Measurements from ENCODE around the gene PARP3. TPM values are rescaled to one million over a fixed set of nuclear protein-coding genes. Genes with fewer than 3 reads are reported as not detected.

The PARP3 gene
- total and polyA plus RNA-seq, 2 of the 8 experiments (the other 6 are each of a cell fraction or from before 2014, with no cell fraction given) = 1.3 to 1.6 TPM

DNA sequence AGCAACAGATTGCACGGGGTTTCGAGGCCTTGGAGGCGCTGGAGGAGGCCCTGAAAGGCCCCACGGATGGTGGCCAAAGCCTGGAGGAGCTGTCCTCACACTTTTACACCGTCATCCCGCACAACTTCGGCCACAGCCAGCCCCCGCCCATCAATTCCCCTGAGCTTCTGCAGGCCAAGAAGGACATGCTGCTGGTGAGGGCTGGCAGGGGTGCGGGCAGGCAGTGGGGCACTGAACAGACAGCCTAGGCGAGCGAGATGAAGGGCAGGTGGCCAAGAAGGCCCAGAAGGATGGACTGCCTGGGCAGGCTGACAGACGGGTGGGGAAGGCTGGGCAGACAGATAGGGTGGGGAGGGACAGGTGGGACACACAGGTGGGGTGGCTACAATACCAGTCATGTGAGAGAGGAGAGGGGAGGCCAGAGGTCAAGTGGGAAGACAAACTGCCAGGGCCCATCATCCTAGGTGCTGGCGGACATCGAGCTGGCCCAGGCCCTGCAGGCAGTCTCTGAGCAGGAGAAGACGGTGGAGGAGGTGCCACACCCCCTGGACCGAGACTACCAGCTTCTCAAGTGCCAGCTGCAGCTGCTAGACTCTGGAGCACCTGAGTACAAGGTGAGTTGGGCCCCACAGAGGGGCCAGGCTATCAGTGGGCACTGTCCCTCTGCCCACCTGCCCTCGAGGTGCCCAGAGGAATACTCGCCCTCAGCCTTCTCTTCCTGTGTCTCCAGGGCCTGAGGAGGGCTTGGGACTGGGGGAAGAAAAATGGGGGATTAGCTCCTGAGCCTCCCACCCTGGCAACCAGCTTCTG is 3.1 kb downstream of the PARP3 start (continued):
- TF ChIP-seq, protein P1, sequence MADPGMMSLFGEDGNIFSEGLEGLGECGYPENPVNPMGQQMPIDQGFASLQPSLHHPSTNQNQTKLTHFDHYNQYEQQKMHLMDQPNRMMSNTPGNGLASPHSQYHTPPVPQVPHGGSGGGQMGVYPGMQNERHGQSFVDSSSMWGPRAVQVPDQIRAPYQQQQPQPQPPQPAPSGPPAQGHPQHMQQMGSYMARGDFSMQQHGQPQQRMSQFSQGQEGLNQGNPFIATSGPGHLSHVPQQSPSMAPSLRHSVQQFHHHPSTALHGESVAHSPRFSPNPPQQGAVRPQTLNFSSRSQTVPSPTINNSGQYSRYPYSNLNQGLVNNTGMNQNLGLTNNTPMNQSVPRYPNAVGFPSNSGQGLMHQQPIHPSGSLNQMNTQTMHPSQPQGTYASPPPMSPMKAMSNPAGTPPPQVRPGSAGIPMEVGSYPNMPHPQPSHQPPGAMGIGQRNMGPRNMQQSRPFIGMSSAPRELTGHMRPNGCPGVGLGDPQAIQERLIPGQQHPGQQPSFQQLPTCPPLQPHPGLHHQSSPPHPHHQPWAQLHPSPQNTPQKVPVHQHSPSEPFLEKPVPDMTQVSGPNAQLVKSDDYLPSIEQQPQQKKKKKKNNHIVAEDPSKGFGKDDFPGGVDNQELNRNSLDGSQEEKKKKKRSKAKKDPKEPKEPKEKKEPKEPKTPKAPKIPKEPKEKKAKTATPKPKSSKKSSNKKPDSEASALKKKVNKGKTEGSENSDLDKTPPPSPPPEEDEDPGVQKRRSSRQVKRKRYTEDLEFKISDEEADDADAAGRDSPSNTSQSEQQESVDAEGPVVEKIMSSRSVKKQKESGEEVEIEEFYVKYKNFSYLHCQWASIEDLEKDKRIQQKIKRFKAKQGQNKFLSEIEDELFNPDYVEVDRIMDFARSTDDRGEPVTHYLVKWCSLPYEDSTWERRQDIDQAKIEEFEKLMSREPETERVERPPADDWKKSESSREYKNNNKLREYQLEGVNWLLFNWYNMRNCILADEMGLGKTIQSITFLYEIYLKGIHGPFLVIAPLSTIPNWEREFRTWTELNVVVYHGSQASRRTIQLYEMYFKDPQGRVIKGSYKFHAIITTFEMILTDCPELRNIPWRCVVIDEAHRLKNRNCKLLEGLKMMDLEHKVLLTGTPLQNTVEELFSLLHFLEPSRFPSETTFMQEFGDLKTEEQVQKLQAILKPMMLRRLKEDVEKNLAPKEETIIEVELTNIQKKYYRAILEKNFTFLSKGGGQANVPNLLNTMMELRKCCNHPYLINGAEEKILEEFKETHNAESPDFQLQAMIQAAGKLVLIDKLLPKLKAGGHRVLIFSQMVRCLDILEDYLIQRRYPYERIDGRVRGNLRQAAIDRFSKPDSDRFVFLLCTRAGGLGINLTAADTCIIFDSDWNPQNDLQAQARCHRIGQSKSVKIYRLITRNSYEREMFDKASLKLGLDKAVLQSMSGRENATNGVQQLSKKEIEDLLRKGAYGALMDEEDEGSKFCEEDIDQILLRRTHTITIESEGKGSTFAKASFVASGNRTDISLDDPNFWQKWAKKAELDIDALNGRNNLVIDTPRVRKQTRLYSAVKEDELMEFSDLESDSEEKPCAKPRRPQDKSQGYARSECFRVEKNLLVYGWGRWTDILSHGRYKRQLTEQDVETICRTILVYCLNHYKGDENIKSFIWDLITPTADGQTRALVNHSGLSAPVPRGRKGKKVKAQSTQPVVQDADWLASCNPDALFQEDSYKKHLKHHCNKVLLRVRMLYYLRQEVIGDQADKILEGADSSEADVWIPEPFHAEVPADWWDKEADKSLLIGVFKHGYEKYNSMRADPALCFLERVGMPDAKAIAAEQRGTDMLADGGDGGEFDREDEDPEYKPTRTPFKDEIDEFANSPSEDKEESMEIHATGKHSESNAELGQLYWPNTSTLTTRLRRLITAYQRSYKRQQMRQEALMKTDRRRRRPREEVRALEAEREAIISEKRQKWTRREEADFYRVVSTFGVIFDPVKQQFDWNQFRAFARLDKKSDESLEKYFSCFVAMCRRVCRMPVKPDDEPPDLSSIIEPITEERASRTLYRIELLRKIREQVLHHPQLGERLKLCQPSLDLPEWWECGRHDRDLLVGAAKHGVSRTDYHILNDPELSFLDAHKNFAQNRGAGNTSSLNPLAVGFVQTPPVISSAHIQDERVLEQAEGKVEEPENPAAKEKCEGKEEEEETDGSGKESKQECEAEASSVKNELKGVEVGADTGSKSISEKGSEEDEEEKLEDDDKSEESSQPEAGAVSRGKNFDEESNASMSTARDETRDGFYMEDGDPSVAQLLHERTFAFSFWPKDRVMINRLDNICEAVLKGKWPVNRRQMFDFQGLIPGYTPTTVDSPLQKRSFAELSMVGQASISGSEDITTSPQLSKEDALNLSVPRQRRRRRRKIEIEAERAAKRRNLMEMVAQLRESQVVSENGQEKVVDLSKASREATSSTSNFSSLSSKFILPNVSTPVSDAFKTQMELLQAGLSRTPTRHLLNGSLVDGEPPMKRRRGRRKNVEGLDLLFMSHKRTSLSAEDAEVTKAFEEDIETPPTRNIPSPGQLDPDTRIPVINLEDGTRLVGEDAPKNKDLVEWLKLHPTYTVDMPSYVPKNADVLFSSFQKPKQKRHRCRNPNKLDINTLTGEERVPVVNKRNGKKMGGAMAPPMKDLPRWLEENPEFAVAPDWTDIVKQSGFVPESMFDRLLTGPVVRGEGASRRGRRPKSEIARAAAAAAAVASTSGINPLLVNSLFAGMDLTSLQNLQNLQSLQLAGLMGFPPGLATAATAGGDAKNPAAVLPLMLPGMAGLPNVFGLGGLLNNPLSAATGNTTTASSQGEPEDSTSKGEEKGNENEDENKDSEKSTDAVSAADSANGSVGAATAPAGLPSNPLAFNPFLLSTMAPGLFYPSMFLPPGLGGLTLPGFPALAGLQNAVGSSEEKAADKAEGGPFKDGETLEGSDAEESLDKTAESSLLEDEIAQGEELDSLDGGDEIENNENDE (IDR thresholded peaks at IDR 0.05; ENCODE audit: insufficient replicate concordance, low read length) = no peak
- TF ChIP-seq, protein P2, sequence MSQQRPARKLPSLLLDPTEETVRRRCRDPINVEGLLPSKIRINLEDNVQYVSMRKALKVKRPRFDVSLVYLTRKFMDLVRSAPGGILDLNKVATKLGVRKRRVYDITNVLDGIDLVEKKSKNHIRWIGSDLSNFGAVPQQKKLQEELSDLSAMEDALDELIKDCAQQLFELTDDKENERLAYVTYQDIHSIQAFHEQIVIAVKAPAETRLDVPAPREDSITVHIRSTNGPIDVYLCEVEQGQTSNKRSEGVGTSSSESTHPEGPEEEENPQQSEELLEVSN (IDR thresholded peaks at IDR 0.05) = no peak
- TF ChIP-seq SP2 (IDR thresholded peaks at IDR 0.05; ENCODE audit: low read length) = no peak
- TF ChIP-seq CTBP2 (IDR thresholded peaks at IDR 0.05; ENCODE audit: borderline replicate concordance, insufficient read depth, insufficient read length, low read length) = no peak
